ENCODE data around the gene ATP1B4.

GRCh38 chrX:120350450-120351138, 11.3 kb upstream of the ATP1B4 start:
- no peak for TF ChIP-seq GATA2 (IDR thresholded peaks at IDR 0.05; ENCODE audit: low read depth, low read length)
- no peak for TF ChIP-seq GATA3 (IDR thresholded peaks at IDR 0.05; ENCODE audit: low read depth, low read length)
